Esophagus muscularis mucosa (tissue), 4 donors: ENCODE results near the gene COPE.
A peak's percentile ranks its signal among the peaks of the same experiment; 100 is the strongest.

Experiments
- EP300 ChIP-seq: sonication (generic); formaldehyde crosslinking; IDR thresholded peaks from one replicate; pipeline ENCODE4 v1.6.1; 2017; ENCODE audit warnings: antibody characterized with exemption
- POLR2A ChIP-seq: fragments of 450-650 bp; IDR thresholded peaks from one replicate; pipeline ENCODE4 v1.6.1; 2017; ENCODE audit warnings: antibody characterized with exemption, moderate library complexity, mild to moderate bottlenecking, low read depth
- POLR2AphosphoS5 ChIP-seq, 2 donors: sonication (generic); formaldehyde crosslinking; IDR thresholded peaks; one replicate each; pipeline ENCODE4 v1.6.1; 2017; ENCODE audit warnings: antibody characterized with exemption in 2 of 2
- TF ChIP-seq, protein P1 (sequence below), 3 experiments: fragments of 200-600 bp in 2 of 3; fragments of 450-650 bp in 1 of 3; sonication (generic) in 2 of 3; IDR thresholded peaks; one replicate each; pipeline ENCODE4 v1.5.1; 2017 to 2019; ENCODE audit warnings: antibody characterized with exemption in 3 of 3, mild to moderate bottlenecking in 2 of 3, moderate library complexity in 1 of 3

DNA sequence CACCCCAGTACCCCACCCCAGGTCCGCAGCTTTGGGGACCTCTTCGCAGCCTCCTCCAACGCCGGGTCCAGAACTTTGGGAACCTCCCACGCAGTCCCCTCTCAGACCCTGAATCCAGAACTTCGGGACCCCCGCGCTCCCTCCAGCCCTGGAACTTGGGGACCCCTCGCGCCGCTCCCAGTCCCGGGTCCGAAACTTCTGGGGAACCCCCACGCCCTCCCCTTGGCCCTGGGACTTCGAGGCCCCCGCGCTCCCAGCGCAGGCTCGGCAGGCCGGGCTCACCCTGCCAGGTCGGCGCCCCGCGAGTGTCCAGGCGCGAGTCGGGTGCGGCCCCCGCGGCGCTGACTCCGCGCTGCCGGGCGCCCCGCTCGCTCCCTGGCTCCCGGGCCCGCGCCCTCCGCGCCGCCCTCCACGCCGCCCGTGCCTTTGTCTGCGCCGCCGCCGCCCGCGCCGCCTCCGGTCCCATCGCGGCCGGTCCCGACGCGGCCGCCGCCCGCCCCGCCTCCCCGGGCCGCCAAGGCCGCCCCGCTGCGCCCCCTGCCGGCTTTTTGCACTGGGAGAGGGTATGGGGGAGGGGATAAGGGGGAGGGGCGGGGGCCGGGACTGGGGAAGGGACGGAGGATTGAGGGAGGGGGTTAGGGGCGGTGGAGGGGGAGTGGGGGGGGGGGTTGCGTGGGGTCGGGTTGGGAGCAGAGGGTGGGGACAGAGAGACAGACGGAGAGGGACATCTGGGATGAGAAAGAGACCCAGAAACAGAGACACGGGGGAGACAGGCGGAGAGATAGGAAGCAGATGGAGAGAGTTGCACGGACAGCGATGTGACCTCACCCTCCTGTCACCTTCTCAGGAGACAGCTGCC, 21.8 kb upstream of the COPE start, which contains the start of gene HOMER3:
- TF ChIP-seq, protein P1, sequence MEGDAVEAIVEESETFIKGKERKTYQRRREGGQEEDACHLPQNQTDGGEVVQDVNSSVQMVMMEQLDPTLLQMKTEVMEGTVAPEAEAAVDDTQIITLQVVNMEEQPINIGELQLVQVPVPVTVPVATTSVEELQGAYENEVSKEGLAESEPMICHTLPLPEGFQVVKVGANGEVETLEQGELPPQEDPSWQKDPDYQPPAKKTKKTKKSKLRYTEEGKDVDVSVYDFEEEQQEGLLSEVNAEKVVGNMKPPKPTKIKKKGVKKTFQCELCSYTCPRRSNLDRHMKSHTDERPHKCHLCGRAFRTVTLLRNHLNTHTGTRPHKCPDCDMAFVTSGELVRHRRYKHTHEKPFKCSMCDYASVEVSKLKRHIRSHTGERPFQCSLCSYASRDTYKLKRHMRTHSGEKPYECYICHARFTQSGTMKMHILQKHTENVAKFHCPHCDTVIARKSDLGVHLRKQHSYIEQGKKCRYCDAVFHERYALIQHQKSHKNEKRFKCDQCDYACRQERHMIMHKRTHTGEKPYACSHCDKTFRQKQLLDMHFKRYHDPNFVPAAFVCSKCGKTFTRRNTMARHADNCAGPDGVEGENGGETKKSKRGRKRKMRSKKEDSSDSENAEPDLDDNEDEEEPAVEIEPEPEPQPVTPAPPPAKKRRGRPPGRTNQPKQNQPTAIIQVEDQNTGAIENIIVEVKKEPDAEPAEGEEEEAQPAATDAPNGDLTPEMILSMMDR (IDR thresholded peaks at IDR 0.05) = peak in 2 of 3 experiments; percentile 24 to 58
- no peak for TF ChIP-seq POLR2AphosphoS5 (IDR thresholded peaks at IDR 0.05)
- no peak for TF ChIP-seq POLR2A
- no peak for TF ChIP-seq EP300
